ENCODE measurements around the gene LSM12.

DNA sequence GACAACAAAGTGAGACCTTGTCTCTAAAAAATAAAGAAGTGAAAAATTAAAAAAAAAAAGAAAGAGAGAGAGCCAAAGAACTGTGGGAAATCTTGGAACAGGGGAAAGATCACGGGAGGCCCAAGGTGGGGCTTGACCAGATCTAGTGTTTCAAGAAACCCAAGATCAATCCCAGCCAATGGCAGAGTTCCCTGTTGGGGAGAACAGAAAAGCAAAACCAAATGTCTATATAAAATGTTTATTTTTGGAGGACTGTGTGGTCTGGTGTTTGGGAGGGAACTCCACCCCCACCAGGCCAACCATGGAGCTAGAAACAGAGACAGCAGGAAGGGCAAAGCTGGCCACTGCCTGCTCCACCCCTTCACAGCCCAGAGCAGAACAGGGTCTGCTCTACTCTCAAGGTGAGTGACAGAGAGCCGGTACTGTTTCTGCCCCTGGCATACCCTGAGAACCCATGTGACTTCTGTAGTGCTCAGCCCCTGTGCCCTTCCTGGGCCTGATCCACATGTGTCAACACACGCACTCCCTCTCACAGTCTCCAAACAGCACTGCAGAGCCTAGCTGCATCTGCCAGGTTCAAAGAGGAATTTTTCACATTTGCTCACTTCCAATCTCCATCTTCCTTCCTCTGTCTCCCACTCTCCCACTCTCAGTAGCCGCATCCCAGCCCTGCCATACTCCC lies 55.4 kb downstream of the LSM12 start:
- TF ChIP-seq, protein P1, sequence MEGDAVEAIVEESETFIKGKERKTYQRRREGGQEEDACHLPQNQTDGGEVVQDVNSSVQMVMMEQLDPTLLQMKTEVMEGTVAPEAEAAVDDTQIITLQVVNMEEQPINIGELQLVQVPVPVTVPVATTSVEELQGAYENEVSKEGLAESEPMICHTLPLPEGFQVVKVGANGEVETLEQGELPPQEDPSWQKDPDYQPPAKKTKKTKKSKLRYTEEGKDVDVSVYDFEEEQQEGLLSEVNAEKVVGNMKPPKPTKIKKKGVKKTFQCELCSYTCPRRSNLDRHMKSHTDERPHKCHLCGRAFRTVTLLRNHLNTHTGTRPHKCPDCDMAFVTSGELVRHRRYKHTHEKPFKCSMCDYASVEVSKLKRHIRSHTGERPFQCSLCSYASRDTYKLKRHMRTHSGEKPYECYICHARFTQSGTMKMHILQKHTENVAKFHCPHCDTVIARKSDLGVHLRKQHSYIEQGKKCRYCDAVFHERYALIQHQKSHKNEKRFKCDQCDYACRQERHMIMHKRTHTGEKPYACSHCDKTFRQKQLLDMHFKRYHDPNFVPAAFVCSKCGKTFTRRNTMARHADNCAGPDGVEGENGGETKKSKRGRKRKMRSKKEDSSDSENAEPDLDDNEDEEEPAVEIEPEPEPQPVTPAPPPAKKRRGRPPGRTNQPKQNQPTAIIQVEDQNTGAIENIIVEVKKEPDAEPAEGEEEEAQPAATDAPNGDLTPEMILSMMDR (IDR thresholded peaks at IDR 0.05; ENCODE audit: extremely low read depth in 1 of 2, insufficient read depth in 1 of 2, low read depth in 1 of 2, low read length in 2 of 2) = no peak
- TF ChIP-seq POLR2A (IDR thresholded peaks at IDR 0.05; ENCODE audit: low read depth, low read length) = no peak
- TF ChIP-seq, protein P2, sequence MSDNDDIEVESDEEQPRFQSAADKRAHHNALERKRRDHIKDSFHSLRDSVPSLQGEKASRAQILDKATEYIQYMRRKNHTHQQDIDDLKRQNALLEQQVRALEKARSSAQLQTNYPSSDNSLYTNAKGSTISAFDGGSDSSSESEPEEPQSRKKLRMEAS (IDR thresholded peaks at IDR 0.05; ENCODE audit: insufficient read depth, insufficient read length) = no peak
- no peak for TF ChIP-seq POLR2AphosphoS5 (IDR thresholded peaks at IDR 0.05; ENCODE audit: insufficient read depth, low read depth, low read length)
- TF ChIP-seq MYC (IDR thresholded peaks at IDR 0.05; ENCODE audit: low read depth, low read length) = no peak
- TF ChIP-seq FOS (IDR thresholded peaks at IDR 0.05; ENCODE audit: borderline replicate concordance, insufficient read depth, low read length) = no peak
- TF ChIP-seq EZH2 (IDR thresholded peaks at IDR 0.05; ENCODE audit: borderline replicate concordance, low read depth, low read length, severe bottlenecking) = no peak
- no peak for TF ChIP-seq JUN (IDR thresholded peaks at IDR 0.05; ENCODE audit: borderline replicate concordance, insufficient read depth, insufficient read length, low read depth)
- TF ChIP-seq GATA2 (IDR thresholded peaks at IDR 0.05; ENCODE audit: insufficient read depth, insufficient read length, low read depth, low read length) = no peak
